IMR-90 (cell line): ENCODE results near the gene EXOC6B. TPM values are rescaled to one million over a fixed set of nuclear protein-coding genes. Genes with fewer than 3 reads are reported as not detected.

Experiments used
- ATAC-seq: fragments of 200-7000 bp; cut with Tn5 transposase; 2 replicates; pipeline ENCODE4 v1.9.1; 2020; ENCODE audit warnings: low read depth, mild to moderate bottlenecking, moderate library complexity
- BruUV-seq: library from RNA; stranded (reverse); fragments of 400-500 nt; replicated peaks from 2 replicates; lab custom pipeline; 2021; lab: Mats Ljungman, UMichigan
- CTCF ChIA-PET: fragments of 300-600 bp; formaldehyde crosslinking; extraction: SDS; loops from one replicate; lab custom pipeline; 2021; ENCODE audit warnings: antibody characterized with exemption; lab: Yijun Ruan, JAX
- POLR2A ChIA-PET: fragments of 300-600 bp; sonication (Branson Sonifier 250); formaldehyde crosslinking; loops from one replicate; lab custom pipeline; 2022; ENCODE audit warnings: antibody characterized with exemption; ENCODE audit not compliant: unreplicated experiment; lab: Charles Lee
- DNase-seq: peaks from one replicate; pipeline ENCODE4 v3.0.0; 2013
- H2AFZ ChIP-seq: replicated peaks from 2 replicates; pipeline ENCODE3; 2013; ENCODE audit warnings: low read length, mild to moderate bottlenecking; ENCODE audit not compliant: poor library complexity
- H2AK5ac ChIP-seq: 2 replicates; pipeline ENCODE4 v1.6.1; 2013; ENCODE audit warnings: low read depth, low read length, inconsistent platforms
- H2AK9ac ChIP-seq: replicated peaks from 2 replicates; pipeline ENCODE3; 2013; ENCODE audit warnings: mild to moderate bottlenecking, low read depth, low read length, moderate library complexity; ENCODE audit not compliant: poor library complexity
- H2BK120ac ChIP-seq: 2 replicates; pipeline ENCODE4 v1.6.1; 2013; ENCODE audit warnings: low read depth, low read length, inconsistent platforms
- H2BK15ac ChIP-seq: 3 replicates; pipeline ENCODE4 v1.6.1; 2013; ENCODE audit warnings: low read depth, low read length, inconsistent platforms
- H2BK20ac ChIP-seq: 2 replicates; pipeline ENCODE4 v1.6.1; 2013; ENCODE audit warnings: low read depth, mild to moderate bottlenecking, inconsistent platforms, low read length, moderate library complexity
- H2BK5ac ChIP-seq: 2 replicates; pipeline ENCODE4 v1.6.1; 2013; ENCODE audit warnings: mild to moderate bottlenecking, low read depth, low read length, inconsistent platforms; ENCODE audit not compliant: poor library complexity, severe bottlenecking
- H3K14ac ChIP-seq: replicated peaks from 2 replicates; pipeline ENCODE4 v1.6.1; 2013; ENCODE audit warnings: low read depth, low read length, inconsistent platforms
- H3K18ac ChIP-seq: 2 replicates; pipeline ENCODE4 v1.6.1; 2013; ENCODE audit warnings: low read depth, low read length, control low read depth
- H3K23ac ChIP-seq: 2 replicates; pipeline ENCODE4 v1.6.1; 2013; ENCODE audit warnings: low read depth, low read length, inconsistent platforms
- H3K27ac ChIP-seq: 2 replicates; pipeline ENCODE4 v1.5.1; 2013; ENCODE audit warnings: mild to moderate bottlenecking, control low read depth, low read length; ENCODE audit not compliant: insufficient read depth
- H3K27me3 ChIP-seq: 2 replicates; pipeline ENCODE4 v1.6.1; 2013; ENCODE audit warnings: low read length; ENCODE audit not compliant: control insufficient read depth, insufficient read depth
- H3K36me3 ChIP-seq: 2 replicates; pipeline ENCODE4 v1.6.1; 2013; ENCODE audit warnings: low read length, mixed read lengths; ENCODE audit not compliant: control insufficient read depth, insufficient read depth
- H3K4ac ChIP-seq: 2 replicates; pipeline ENCODE4 v1.6.1; 2013; ENCODE audit warnings: low read depth, low read length, inconsistent platforms
- H3K4me1 ChIP-seq: 2 replicates; pipeline ENCODE4 v1.6.1; 2013; ENCODE audit warnings: low read length, mixed read lengths; ENCODE audit not compliant: control insufficient read depth, insufficient read depth
- H3K4me2 ChIP-seq: 2 replicates; pipeline ENCODE4 v1.6.1; 2013; ENCODE audit warnings: low read depth, mild to moderate bottlenecking, control low read depth, low read length, moderate library complexity
- H3K4me3 ChIP-seq: 2 replicates; pipeline ENCODE4 v1.5.1; 2013; ENCODE audit warnings: low read depth, mild to moderate bottlenecking, control low read depth, low read length, moderate library complexity; ENCODE audit not compliant: insufficient read depth
- H3K56ac ChIP-seq: 2 replicates; pipeline ENCODE4 v1.6.1; 2013; ENCODE audit warnings: low read length, inconsistent platforms; ENCODE audit not compliant: insufficient read depth; ENCODE audit errors: extremely low read depth
- H3K79me1 ChIP-seq, 2 experiments: 2 replicates each; pipeline ENCODE4 v1.6.1; 2013; ENCODE audit warnings: low read length in 2 of 2, inconsistent platforms in 1 of 2, low read depth in 1 of 2
- H3K9ac ChIP-seq: 2 replicates; pipeline ENCODE4 v1.6.1; 2013; ENCODE audit warnings: low read depth, low read length, control low read depth
- H3K9me1 ChIP-seq: 2 replicates; pipeline ENCODE4 v1.6.1; 2013; ENCODE audit warnings: low read length, inconsistent platforms; ENCODE audit not compliant: insufficient read depth
- H3K9me3 ChIP-seq: 2 replicates; pipeline ENCODE4 v1.6.1; 2013; ENCODE audit warnings: low read length; ENCODE audit not compliant: control insufficient read depth, insufficient read depth
- H4K20me1 ChIP-seq: 2 replicates; pipeline ENCODE4 v1.6.1; 2013; ENCODE audit warnings: low read length, inconsistent platforms; ENCODE audit not compliant: insufficient read depth
- H4K5ac ChIP-seq: 2 replicates; pipeline ENCODE4 v1.6.1; 2013; ENCODE audit warnings: mild to moderate bottlenecking, low read depth, low read length, control low read depth
- H4K8ac ChIP-seq, 2 experiments: 2 replicates each; pipeline ENCODE4 v1.6.1; 2013; ENCODE audit warnings: low read depth in 2 of 2, low read length in 2 of 2, control low read depth in 1 of 2, inconsistent platforms in 1 of 2
- H4K91ac ChIP-seq: 2 replicates; pipeline ENCODE4 v1.6.1; 2013; ENCODE audit warnings: low read depth, low read length, inconsistent platforms; ENCODE audit not compliant: insufficient read depth
- CEBPB ChIP-seq: IDR thresholded peaks from 2 replicates; pipeline ENCODE4 v1.6.1; 2012; ENCODE audit warnings: low read depth, low read length, improper control_type of control experiment
- CHD1 ChIP-seq: IDR thresholded peaks from 2 replicates; pipeline ENCODE4 v1.6.1; 2012; ENCODE audit warnings: low read depth, low read length, improper control_type of control experiment
- CTCF ChIP-seq: conservative IDR thresholded peaks from 2 replicates; pipeline ENCODE4 v1.5.1; 2012; ENCODE audit warnings: mild to moderate bottlenecking, low read depth, low read length, improper control_type of control experiment
- FOS ChIP-seq: fragments of 150-350 bp; IDR thresholded peaks from 2 replicates; pipeline ENCODE4 v1.6.1; 2016; ENCODE audit warnings: low read depth, low read length
- MAFK ChIP-seq: IDR thresholded peaks from 2 replicates; pipeline ENCODE4 v1.6.1; 2012; ENCODE audit warnings: low read depth, low read length, improper control_type of control experiment
- MAZ ChIP-seq: IDR thresholded peaks from 2 replicates; pipeline ENCODE4 v1.6.1; 2012; ENCODE audit warnings: low read depth, mild to moderate bottlenecking, low read length, improper control_type of control experiment, moderate library complexity, borderline replicate concordance
- MXI1 ChIP-seq: IDR thresholded peaks from 2 replicates; pipeline ENCODE4 v1.6.1; 2012; ENCODE audit warnings: low read depth, mild to moderate bottlenecking, low read length, moderate library complexity, borderline replicate concordance
- NFE2L2 ChIP-seq: fragments of 150-350 bp; IDR thresholded peaks from 2 replicates; pipeline ENCODE4 v1.6.1; 2016; ENCODE audit warnings: low read depth, mild to moderate bottlenecking, low read length
- POLR2A ChIP-seq: IDR thresholded peaks from 2 replicates; pipeline ENCODE4 v1.6.1; 2012; ENCODE audit warnings: mild to moderate bottlenecking, low read depth, low read length
- RCOR1 ChIP-seq: IDR thresholded peaks from 2 replicates; pipeline ENCODE4 v1.6.1; 2012; ENCODE audit warnings: mild to moderate bottlenecking, low read length, improper control_type of control experiment; ENCODE audit not compliant: insufficient replicate concordance
- RFX5 ChIP-seq: IDR thresholded peaks from 2 replicates; pipeline ENCODE4 v1.8.0; 2012; ENCODE audit warnings: low read depth, mild to moderate bottlenecking, low read length, moderate library complexity
- SMC3 ChIP-seq: fragments of 150-350 bp; IDR thresholded peaks from 2 replicates; pipeline ENCODE4 v1.6.1; 2016; ENCODE audit warnings: low read depth, mild to moderate bottlenecking, antibody characterized with exemption, low read length, moderate library complexity
- WGBS, 2 experiments: methylation state at CpG; one replicate each; pipeline versions ENCODE4 v1.1.5 to v1.1.7; 2013; ENCODE audit warnings: missing lambda C conversion rate in 2 of 2; ENCODE audit not compliant: insufficient read length in 1 of 2; ENCODE audit errors: extremely low coverage in 2 of 2; 5-methylcytosine and 5-hydroxymethylcytosine counted together
- dilution Hi-C: fragments of 300-500 bp; cut with HindIII; formaldehyde crosslinking; loops from one replicate; pipeline ENCODE4 v1.14.3; 2018; ENCODE audit warnings: low sequenced_read_pairs; ENCODE audit not compliant: unreplicated experiment
- in situ Hi-C: fragments of 300-500 bp; cut with MboI; formaldehyde crosslinking; loops from 3 replicates; pipeline ENCODE4 v1.14.3; 2019; ENCODE audit warnings: low sequenced_read_pairs, inconsistent platforms, mixed read lengths
- intact Hi-C: fragments of 100-400 bp; cut with micrococcal nuclease; formaldehyde crosslinking; loops from 2 replicates; pipeline ENCODE4 v1.10.0; 2022
- polyA plus RNA-seq, 3 experiments: library from polyadenylated mRNA; depleted of rRNA; stranded (reverse); fragments of >200 nt; gene quantifications; 2 replicates each; pipeline ENCODE4 v1.2.3, GENCODE V29; 2012; ENCODE audit warnings: low replicate concordance in 1 of 3
- total RNA-seq: library from RNA; depleted of rRNA; stranded (reverse); fragments of >200 nt; gene quantifications from 2 replicates; pipeline ENCODE4 v1.2.3, GENCODE V29; 2012
- TF ChIP-seq, protein P1 (sequence below): fragments of 150-350 bp; IDR thresholded peaks from 2 replicates; pipeline ENCODE4 v1.6.1; 2017; ENCODE audit warnings: mild to moderate bottlenecking, antibody characterized with exemption, low read length, low read depth

Gene EXOC6B
- total and polyA plus RNA-seq, 2 of the 4 experiments (the other 2 are of a cell fraction), result 10.2 to 29.4 TPM

- no peak overlapping the region for H2BK5ac ChIP-seq
- H3K18ac ChIP-seq, result no peak overlapping the region
- H3K4me2 ChIP-seq, result no peak overlapping the region
- no peak overlapping the region for H2BK20ac ChIP-seq
- TF ChIP-seq NFE2L2 (no peak), FOS (no peak), CEBPB (no peak), POLR2A (no peak), SMC3 (no peak), CTCF (no peak), RFX5 (no peak), RCOR1 (no peak), MXI1 (no peak), CHD1 (no peak), MAFK (no peak), MAZ (no peak)
- TF ChIP-seq, protein P1, sequence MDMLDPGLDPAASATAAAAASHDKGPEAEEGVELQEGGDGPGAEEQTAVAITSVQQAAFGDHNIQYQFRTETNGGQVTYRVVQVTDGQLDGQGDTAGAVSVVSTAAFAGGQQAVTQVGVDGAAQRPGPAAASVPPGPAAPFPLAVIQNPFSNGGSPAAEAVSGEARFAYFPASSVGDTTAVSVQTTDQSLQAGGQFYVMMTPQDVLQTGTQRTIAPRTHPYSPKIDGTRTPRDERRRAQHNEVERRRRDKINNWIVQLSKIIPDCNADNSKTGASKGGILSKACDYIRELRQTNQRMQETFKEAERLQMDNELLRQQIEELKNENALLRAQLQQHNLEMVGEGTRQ, result no peak
- no peak overlapping the region for H3K4me3 ChIP-seq
- H3K4me1 ChIP-seq, result peaks cover 2% of the 10 kb centered on the region
- no peak overlapping the region for H4K5ac ChIP-seq
- H2AK5ac ChIP-seq, result no peak overlapping the region
- H3K36me3 ChIP-seq, result no peaks in the 10 kb centered on the region
- no TSS peak for BruUV-seq
- whole genome bisulfite sequencing, 2 experiments, result no CpG with 5 or more reads among the region's 2 CpGs
- no peak for ATAC-seq
- H3K9me3 ChIP-seq, result no peaks in the 10 kb centered on the region
- ChIA-PET POLR2A (no interaction called here), CTCF (no interaction called here)
- H3K9me1 ChIP-seq, result peaks cover 3% of the 10 kb centered on the region; the same call in 1 of the 2 replicates
- no peak overlapping the region for H2BK120ac ChIP-seq
- H4K20me1 ChIP-seq, result no peaks in the 10 kb centered on the region
- no peak overlapping the region for H3K4ac ChIP-seq
- no peak overlapping the region for H3K14ac ChIP-seq
- H3K79me1 ChIP-seq, result no peaks in the 10 kb centered on the region; a peak in 1 of 4 replicates
- intact Hi-C loops, result no loop called here
- no peak overlapping the region for H3K9ac ChIP-seq
- dilution Hi-C loops, result no loop called here
- no peak overlapping the region for H3K23ac ChIP-seq
- in situ Hi-C loops, result no loop called here
- H2AK9ac ChIP-seq, result no peak overlapping the region
- no peak overlapping the region for H2BK15ac ChIP-seq
- H3K56ac ChIP-seq, result no peak overlapping the region
- DNase-seq, result no peak
- H3K27ac ChIP-seq, result no peak overlapping the region
- H2AFZ ChIP-seq, result no peak overlapping the region
- no peak overlapping the region for H4K91ac ChIP-seq
- no peak overlapping the region for H4K8ac ChIP-seq
- no peaks in the 10 kb centered on the region for H3K27me3 ChIP-seq
These were observed 592.6 kb downstream of the EXOC6B start for GRCh38 chr2:72233211-72233610.
